Bronchial epithelial cell (primary cell): ENCODE measurements around the gene S1PR5. TPM values are rescaled to one million over a fixed set of nuclear protein-coding genes. Genes with fewer than 3 reads are reported as not detected.
"Not testable (repeated sequence)": the region's sequence is repeated elsewhere in the genome, so short reads cannot be mapped to it uniquely, and the experiment has no call there.

Experiments
- DNase-seq: peaks from one replicate; pipeline ENCODE4 v3.0.0-alpha.2; 2010; ENCODE audit warnings: low read depth
- FAIRE-seq: peaks from 2 replicates; lab custom pipeline; 2011; peaks lifted over from hg19 to GRCh38; lab: Jason Lieb, UNC
- H3K27me3 ChIP-seq: 2 replicates; pipeline ENCODE4 v1.5.1; 2011; ENCODE audit warnings: low read length; ENCODE audit not compliant: control insufficient read depth, insufficient read depth
- H3K36me3 ChIP-seq: 2 replicates; pipeline ENCODE4 v1.5.1; 2011; ENCODE audit warnings: low read length; ENCODE audit not compliant: control insufficient read depth, insufficient read depth
- H3K4me3 ChIP-seq: 2 replicates; pipeline ENCODE4 v1.5.1; 2011; ENCODE audit warnings: mild to moderate bottlenecking, low read depth, low read length, control low read depth
- total RNA-seq: library from RNA; depleted of rRNA; stranded (reverse); fragments of >200 nt; gene quantifications from 2 replicates; pipeline ENCODE4 v1.2.1, GENCODE V29; 2014
- TF ChIP-seq, protein P1 (sequence below): IDR thresholded peaks from 2 replicates; pipeline ENCODE4 v1.5.1; 2011; ENCODE audit warnings: mild to moderate bottlenecking, moderate library complexity, low read length, control low read depth, inconsistent platforms; ENCODE audit not compliant: insufficient read depth, severe bottlenecking

Gene S1PR5
- total RNA-seq, 1 donor from 2014 or later, result 6.6 TPM

- no peak for FAIRE-seq
- no peak overlapping the region for H3K4me3 ChIP-seq
- no peaks in the 10 kb centered on the region for H3K36me3 ChIP-seq
- no peak for DNase-seq
- no peaks in the 10 kb centered on the region for H3K27me3 ChIP-seq
- TF ChIP-seq, protein P1, sequence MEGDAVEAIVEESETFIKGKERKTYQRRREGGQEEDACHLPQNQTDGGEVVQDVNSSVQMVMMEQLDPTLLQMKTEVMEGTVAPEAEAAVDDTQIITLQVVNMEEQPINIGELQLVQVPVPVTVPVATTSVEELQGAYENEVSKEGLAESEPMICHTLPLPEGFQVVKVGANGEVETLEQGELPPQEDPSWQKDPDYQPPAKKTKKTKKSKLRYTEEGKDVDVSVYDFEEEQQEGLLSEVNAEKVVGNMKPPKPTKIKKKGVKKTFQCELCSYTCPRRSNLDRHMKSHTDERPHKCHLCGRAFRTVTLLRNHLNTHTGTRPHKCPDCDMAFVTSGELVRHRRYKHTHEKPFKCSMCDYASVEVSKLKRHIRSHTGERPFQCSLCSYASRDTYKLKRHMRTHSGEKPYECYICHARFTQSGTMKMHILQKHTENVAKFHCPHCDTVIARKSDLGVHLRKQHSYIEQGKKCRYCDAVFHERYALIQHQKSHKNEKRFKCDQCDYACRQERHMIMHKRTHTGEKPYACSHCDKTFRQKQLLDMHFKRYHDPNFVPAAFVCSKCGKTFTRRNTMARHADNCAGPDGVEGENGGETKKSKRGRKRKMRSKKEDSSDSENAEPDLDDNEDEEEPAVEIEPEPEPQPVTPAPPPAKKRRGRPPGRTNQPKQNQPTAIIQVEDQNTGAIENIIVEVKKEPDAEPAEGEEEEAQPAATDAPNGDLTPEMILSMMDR, result no peak
Measured at GRCh38 chr19:10532457-10532856, 15.2 kb upstream of the S1PR5 start.

GRCh38 chr19:10526887-10527286, 9.6 kb upstream of the S1PR5 start:
- not testable (repeated sequence) for H3K36me3 ChIP-seq, FAIRE-seq, H3K27me3 ChIP-seq, H3K4me3 ChIP-seq, DNase-seq

DNA sequence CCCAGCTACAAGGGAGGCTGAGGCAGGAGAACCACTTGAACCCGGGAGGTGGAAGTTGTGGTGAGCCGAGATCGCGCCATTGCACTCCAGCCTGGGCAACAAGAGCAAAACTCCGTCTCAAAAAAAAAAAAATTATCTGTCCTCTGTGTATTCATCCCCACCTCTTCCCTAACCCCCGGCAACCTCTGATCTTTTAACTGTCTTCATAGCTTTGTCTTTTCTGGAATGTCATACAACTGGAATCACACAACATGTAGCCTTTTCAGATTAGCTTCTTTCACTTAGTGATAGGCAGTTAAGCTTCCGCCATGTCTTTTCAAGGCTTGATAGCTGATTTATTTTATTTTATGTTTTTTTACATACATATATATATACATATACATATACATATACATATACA, 8.4 kb upstream of the S1PR5 start:
- Histone ChIP-seq H3K27me3 (no peaks in the 10 kb centered on the region), H3K36me3 (no peaks in the 10 kb centered on the region), H3K4me3 (no peak overlapping the region)
- FAIRE-seq (no peak), DNase-seq (no peak)
- TF ChIP-seq, protein P1, result no peak

DNA sequence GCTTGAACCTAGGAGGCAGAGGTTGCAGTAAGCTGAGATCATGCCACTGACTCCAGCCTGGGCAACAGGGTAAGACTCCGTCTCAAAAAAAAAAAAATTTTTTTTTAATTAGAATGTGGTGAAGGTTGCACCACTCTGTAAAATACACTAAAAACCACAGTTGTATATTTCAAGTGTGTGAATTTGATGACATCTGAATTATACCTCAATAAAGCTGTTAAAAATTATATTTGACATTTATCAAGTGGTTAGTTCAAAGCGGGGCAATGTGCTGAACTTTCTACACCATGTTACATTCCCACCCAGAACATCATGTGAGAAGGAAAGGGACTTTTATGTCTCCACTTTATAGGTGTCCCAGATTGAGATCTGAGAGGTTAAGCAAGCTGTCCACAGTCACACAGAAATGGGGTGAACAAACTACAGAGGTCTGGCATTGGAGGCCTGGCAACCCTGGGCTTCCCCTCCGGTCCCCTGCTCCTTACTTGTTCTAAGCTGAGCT, 5.9 kb upstream of the S1PR5 start:
- FAIRE-seq (no peak), DNase-seq (no peak)
- H3K4me3 ChIP-seq, result no peak overlapping the region
- TF ChIP-seq, protein P1, result no peak
- no peaks in the 10 kb centered on the region for H3K27me3 ChIP-seq
- no peaks in the 10 kb centered on the region for H3K36me3 ChIP-seq

GRCh38 chr19:10521461-10522171, 4.4 kb upstream of the S1PR5 start:
- no peaks in the 10 kb centered on the region for H3K36me3 ChIP-seq
- TF ChIP-seq, protein P1, result no peak
- DNase-seq (no peak), FAIRE-seq (no peak)
- H3K27me3 ChIP-seq, result no peaks in the 10 kb centered on the region
- H3K4me3 ChIP-seq, result no peak overlapping the region

- FAIRE-seq, result no peak
- DNase-seq, result peak; percentile 88
- Histone ChIP-seq H3K36me3 (no peaks in the 10 kb centered on the region), H3K4me3 (no peak overlapping the region), H3K27me3 (no peaks in the 10 kb centered on the region)
- TF ChIP-seq, protein P1, result peak; percentile 26
Measured at GRCh38 chr19:10520652-10521318, 3.5 kb upstream of the S1PR5 start.
